GM12878 (cell line): ENCODE measurements around the gene JUN. TPM values are rescaled to one million over a fixed set of nuclear protein-coding genes. Genes with fewer than 3 reads are reported as not detected.

Experiments
- ATAC-seq: fragments of 200-7000 bp; cut with Tn5 transposase; 3 replicates; pipeline ENCODE4 v1.9.1; 2020; ENCODE audit warnings: mild to moderate bottlenecking, moderate library complexity
- BruUV-seq: library from RNA; stranded (reverse); fragments of 400-500 nt; replicated peaks from 2 replicates; lab custom pipeline; 2021; lab: Mats Ljungman, UMichigan
- CTCF ChIA-PET: fragments of 300-600 bp; sonication (Branson Sonifier 250); formaldehyde crosslinking; extraction: SDS; loops from one replicate; lab custom pipeline; 2021; ENCODE audit warnings: inconsistent platforms; lab: Yijun Ruan, JAX
- POLR2A ChIA-PET: fragments of 350-600 bp; formaldehyde crosslinking; extraction: SDS; loops from one replicate; lab custom pipeline; 2021; ENCODE audit warnings: inconsistent platforms; lab: Charles Lee
- RAD21 ChIA-PET: fragments of 300-600 bp; sonication (Branson Sonifier 250); formaldehyde crosslinking; loops from one replicate; lab custom pipeline; 2023; ENCODE audit warnings: antibody characterized with exemption; ENCODE audit not compliant: unreplicated experiment; lab: Charles Lee
- SMC1A ChIA-PET: fragments of 300-600 bp; sonication (Branson Sonifier 250); formaldehyde crosslinking; loops from one replicate; lab custom pipeline; 2023; ENCODE audit not compliant: unreplicated experiment, uncharacterized antibody; lab: Charles Lee
- DNase-seq: peaks from one replicate; pipeline ENCODE4 v3.0.0-alpha.2; 2011; ENCODE audit warnings: low read depth, low spot score
- FAIRE-seq: peaks from 3 replicates; lab custom pipeline; 2011; peaks lifted over from hg19 to GRCh38; lab: Jason Lieb, UNC
- H2AFZ ChIP-seq: 2 replicates; pipeline ENCODE4 v1.6.0; 2011; ENCODE audit warnings: low read depth, low read length, control low read depth; ENCODE audit not compliant: control insufficient read depth
- H3K27ac ChIP-seq: 2 replicates; pipeline ENCODE4 v1.5.1; 2011; ENCODE audit warnings: control low read depth; ENCODE audit not compliant: control insufficient read depth, insufficient read depth
- H3K27me3 ChIP-seq, 2 experiments: replicated peaks in 1 of 2; 2 replicates each; pipeline versions ENCODE4 v1.6.0 to v1.6.1; 2011; ENCODE audit warnings: low read length in 1 of 2; ENCODE audit not compliant: control insufficient read depth in 2 of 2, insufficient read depth in 2 of 2
- H3K36me3 ChIP-seq, 2 experiments: 2 replicates each; pipeline ENCODE4 v1.5.1; 2011; ENCODE audit warnings: low read length in 1 of 2; ENCODE audit not compliant: control insufficient read depth in 2 of 2, insufficient read depth in 2 of 2
- H3K4me1 ChIP-seq: 2 replicates; pipeline ENCODE4 v1.6.1; 2011; ENCODE audit warnings: mild to moderate bottlenecking, low read length, moderate library complexity, mixed read lengths; ENCODE audit not compliant: control insufficient read depth, insufficient read depth
- H3K4me2 ChIP-seq: 2 replicates; pipeline ENCODE4 v1.6.0; 2011; ENCODE audit warnings: control low read depth; ENCODE audit not compliant: control insufficient read depth, insufficient read depth
- H3K4me3 ChIP-seq: fragments of 200-600 bp; sonication (generic); 2 replicates; pipeline ENCODE4 v1.5.1; 2016
- H3K79me2 ChIP-seq: 2 replicates; pipeline ENCODE4 v1.6.0; 2011; ENCODE audit warnings: low read length; ENCODE audit not compliant: control insufficient read depth, insufficient read depth
- H3K9ac ChIP-seq: 2 replicates; pipeline ENCODE4 v1.8.0; 2011; ENCODE audit warnings: low read length, control low read depth, mixed read lengths; ENCODE audit not compliant: control insufficient read depth, insufficient read depth
- H3K9me3 ChIP-seq: replicated peaks from 3 replicates; pipeline ENCODE4 v1.5.1; 2011; ENCODE audit warnings: mild to moderate bottlenecking, low read length; ENCODE audit not compliant: control insufficient read depth, insufficient read depth
- H4K20me1 ChIP-seq: 2 replicates; pipeline ENCODE4 v1.6.0; 2011; ENCODE audit not compliant: control insufficient read depth, insufficient read depth
- ATF7 ChIP-seq: fragments of 450-650 bp; IDR thresholded peaks from 2 replicates; pipeline ENCODE4 v1.6.1; 2016; ENCODE audit warnings: low read depth, mild to moderate bottlenecking
- CBFB ChIP-seq: IDR thresholded peaks from 2 replicates; pipeline ENCODE4 v1.6.1; 2016; ENCODE audit warnings: antibody characterized with exemption, low read depth
- CHD4 ChIP-seq: fragments of 200-600 bp; sonication (generic); IDR thresholded peaks from 2 replicates; pipeline ENCODE4 v1.6.1; 2016; ENCODE audit warnings: mild to moderate bottlenecking
- CREB1 ChIP-seq: IDR thresholded peaks from 2 replicates; pipeline ENCODE4 v1.6.1; 2012; ENCODE audit warnings: low read depth, mild to moderate bottlenecking, inconsistent platforms
- IKZF1 ChIP-seq: fragments of 450-650 bp; conservative IDR thresholded peaks from 2 replicates; pipeline ENCODE4 v1.6.1; 2017; ENCODE audit warnings: antibody characterized with exemption, mild to moderate bottlenecking
- KAT2A ChIP-seq: conservative IDR thresholded peaks from 2 replicates; pipeline ENCODE4 v1.6.1; 2011; ENCODE audit warnings: low read depth, low read length; ENCODE audit not compliant: control insufficient read depth
- MTA2 ChIP-seq: fragments of 450-650 bp; IDR thresholded peaks from 2 replicates; pipeline ENCODE4 v1.6.1; 2016; ENCODE audit warnings: low read depth, mild to moderate bottlenecking, moderate library complexity
- NR2C2 ChIP-seq: IDR thresholded peaks from 2 replicates; pipeline ENCODE4 v1.6.1; 2011; ENCODE audit warnings: borderline replicate concordance, low read depth; ENCODE audit not compliant: control insufficient read depth, insufficient read length
- POU2F2 ChIP-seq: IDR thresholded peaks from 3 replicates; pipeline ENCODE4 v1.6.1; 2011; ENCODE audit warnings: low read depth, mild to moderate bottlenecking, low read length, borderline replicate concordance
- SIX5 ChIP-seq: IDR thresholded peaks from 2 replicates; pipeline ENCODE4 v1.6.1; 2011; ENCODE audit warnings: mild to moderate bottlenecking, low read depth, low read length, moderate library complexity; ENCODE audit not compliant: severe bottlenecking
- SPI1 ChIP-seq: IDR thresholded peaks from 2 replicates; pipeline ENCODE4 v1.6.1; 2011; ENCODE audit warnings: low read depth, mild to moderate bottlenecking, low read length, moderate library complexity, borderline replicate concordance; ENCODE audit not compliant: insufficient read depth
- SUPT20H ChIP-seq: IDR thresholded peaks from 2 replicates; pipeline ENCODE4 v1.6.1; 2011; ENCODE audit warnings: low read depth, mild to moderate bottlenecking, low read length, moderate library complexity, borderline replicate concordance; ENCODE audit not compliant: control insufficient read depth
- TBL1XR1 ChIP-seq: IDR thresholded peaks from 2 replicates; pipeline ENCODE4 v1.6.1; 2012; ENCODE audit warnings: low read depth, low read length, improper control_type of control experiment
- TCF12 ChIP-seq: IDR thresholded peaks from 2 replicates; pipeline ENCODE4 v1.6.1; 2011; ENCODE audit warnings: low read depth, mild to moderate bottlenecking, low read length
- TCF7 ChIP-seq: IDR thresholded peaks from 2 replicates; pipeline ENCODE4 v1.6.1; 2014; ENCODE audit warnings: antibody characterized with exemption, borderline replicate concordance
- YBX1 ChIP-seq: fragments of 450-650 bp; IDR thresholded peaks from 2 replicates; pipeline ENCODE4 v1.6.1; 2016; ENCODE audit warnings: antibody characterized with exemption
- ZNF384 ChIP-seq: IDR thresholded peaks from 2 replicates; pipeline ENCODE4 v1.6.1; 2012; ENCODE audit warnings: low read depth, mild to moderate bottlenecking, low read length, improper control_type of control experiment, borderline replicate concordance
- WGBS: methylation state at CpG from one replicate; pipeline ENCODE4 v1.1.6; 2016; ENCODE audit warnings: low lambda C conversion rate; ENCODE audit not compliant: insufficient replicate concordance, insufficient coverage; ENCODE audit errors: missing lambda C conversion rate; 5-methylcytosine and 5-hydroxymethylcytosine counted together
- in situ Hi-C: fragments of 300-500 bp; cut with MboI; formaldehyde crosslinking; loops from 9 replicates; pipeline ENCODE4 v1.14.3; 2018; ENCODE audit warnings: mixed read lengths
- intact Hi-C: fragments of 100-400 bp; cut with micrococcal nuclease; formaldehyde crosslinking; loops from one replicate; pipeline ENCODE4 v1.14.2; 2022; ENCODE audit not compliant: unreplicated experiment
- polyA plus RNA-seq, 11 experiments: library from polyadenylated mRNA; depleted of rRNA in 4 of 11; unstranded in 6 of 11; stranded (reverse) in 5 of 11; fragments of >200 nt; fragmentation: Nextera tagmentation in 4 of 11; fragmentation: Illumina TruSeq in 1 of 11; extraction: Ambion mirVana in 4 of 11; extraction: Trizol in 1 of 11; gene quantifications; 1 replicate in 1 of 11; 2 replicates in 10 of 11; pipeline versions ENCODE4 v1.2.1 to v1.2.3, GENCODE V29; 2011 to 2016; ENCODE audit warnings: inconsistent platforms in 2 of 11, missing spikeins in 2 of 11, low read depth in 1 of 11
- total RNA-seq, 4 experiments: library from RNA; depleted of rRNA in 3 of 4; stranded (reverse); fragments of >200 nt in 3 of 4; fragmentation: Illumina TruSeq in 1 of 4; extraction: Trizol in 1 of 4; gene quantifications; 2 replicates each; pipeline versions ENCODE4 v1.2.1 to v1.2.3, GENCODE V29; 2013 to 2021
- TF ChIP-seq, protein P1 (sequence below): fragments of 450-650 bp; IDR thresholded peaks from 2 replicates; pipeline ENCODE4 v1.6.1; 2016; ENCODE audit warnings: mild to moderate bottlenecking
- TF ChIP-seq, protein P2 (sequence below): IDR thresholded peaks from 2 replicates; pipeline ENCODE4 v1.6.1; 2012; ENCODE audit warnings: low read length, inconsistent platforms
- TF ChIP-seq, protein P3 (sequence below): fragments of 150-350 bp; IDR thresholded peaks from 2 replicates; pipeline ENCODE4 v1.6.1; 2014; ENCODE audit warnings: mild to moderate bottlenecking, low read depth, low read length

JUN gene
- total and polyA plus RNA-seq, 10 of the 15 experiments (the other 5 are each of a cell fraction or from before 2014, with no cell fraction given), result 0.18 to 8.4 (median 2.8) TPM

- TF ChIP-seq, protein P1, sequence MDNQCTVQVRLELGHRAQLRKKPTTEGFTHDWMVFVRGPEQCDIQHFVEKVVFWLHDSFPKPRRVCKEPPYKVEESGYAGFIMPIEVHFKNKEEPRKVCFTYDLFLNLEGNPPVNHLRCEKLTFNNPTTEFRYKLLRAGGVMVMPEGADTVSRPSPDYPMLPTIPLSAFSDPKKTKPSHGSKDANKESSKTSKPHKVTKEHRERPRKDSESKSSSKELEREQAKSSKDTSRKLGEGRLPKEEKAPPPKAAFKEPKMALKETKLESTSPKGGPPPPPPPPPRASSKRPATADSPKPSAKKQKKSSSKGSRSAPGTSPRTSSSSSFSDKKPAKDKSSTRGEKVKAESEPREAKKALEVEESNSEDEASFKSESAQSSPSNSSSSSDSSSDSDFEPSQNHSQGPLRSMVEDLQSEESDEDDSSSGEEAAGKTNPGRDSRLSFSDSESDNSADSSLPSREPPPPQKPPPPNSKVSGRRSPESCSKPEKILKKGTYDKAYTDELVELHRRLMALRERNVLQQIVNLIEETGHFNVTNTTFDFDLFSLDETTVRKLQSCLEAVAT, result no peak
- TF ChIP-seq SIX5 (no peak), ATF7 (no peak), CBFB (no peak), SPI1 (no peak)
- TF ChIP-seq, protein P2, sequence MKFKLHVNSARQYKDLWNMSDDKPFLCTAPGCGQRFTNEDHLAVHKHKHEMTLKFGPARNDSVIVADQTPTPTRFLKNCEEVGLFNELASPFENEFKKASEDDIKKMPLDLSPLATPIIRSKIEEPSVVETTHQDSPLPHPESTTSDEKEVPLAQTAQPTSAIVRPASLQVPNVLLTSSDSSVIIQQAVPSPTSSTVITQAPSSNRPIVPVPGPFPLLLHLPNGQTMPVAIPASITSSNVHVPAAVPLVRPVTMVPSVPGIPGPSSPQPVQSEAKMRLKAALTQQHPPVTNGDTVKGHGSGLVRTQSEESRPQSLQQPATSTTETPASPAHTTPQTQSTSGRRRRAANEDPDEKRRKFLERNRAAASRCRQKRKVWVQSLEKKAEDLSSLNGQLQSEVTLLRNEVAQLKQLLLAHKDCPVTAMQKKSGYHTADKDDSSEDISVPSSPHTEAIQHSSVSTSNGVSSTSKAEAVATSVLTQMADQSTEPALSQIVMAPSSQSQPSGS, result no peak
These were observed 21.2 kb upstream of the JUN start (continued) for GRCh38 chr1:58804853-58805565.

DNA sequence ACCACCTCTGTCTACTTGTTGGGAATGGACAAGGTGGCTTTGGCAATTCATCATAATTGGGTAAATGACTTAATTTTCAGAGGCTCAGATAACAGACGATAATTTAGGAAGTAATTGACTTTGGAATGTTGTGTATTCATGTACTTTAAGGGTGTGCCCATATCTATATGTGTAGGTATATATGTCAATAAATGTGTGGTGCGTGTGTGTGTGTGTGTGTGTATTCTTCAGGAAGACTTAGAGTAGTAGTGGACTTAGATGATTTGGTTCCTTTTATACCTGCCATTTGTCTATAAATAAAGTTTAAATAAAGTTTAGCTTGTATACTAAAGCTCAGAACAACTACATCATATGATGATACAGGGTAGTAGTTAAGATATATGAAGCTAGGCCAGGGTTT is 20.0 kb upstream of the JUN start:
- BruUV-seq, result no TSS peak
- Histone ChIP-seq H3K9me3 (no peaks in the 10 kb centered on the region), H3K27me3 (no peaks in the 10 kb centered on the region), H3K79me2 (no peaks in the 10 kb centered on the region), H3K9ac (no peak overlapping the region), H3K4me1 (peaks cover 19% of the 10 kb centered on the region), H2AFZ (no peak overlapping the region), H3K4me2 (no peak overlapping the region), H3K36me3 (no peaks in the 10 kb centered on the region), H3K4me3 (no peak overlapping the region), H3K27ac (no peak overlapping the region), H4K20me1 (no peaks in the 10 kb centered on the region)
- no peak for ATAC-seq
- no peak for DNase-seq
- WGBS, result 92% methylated on average over 2 of the region's 2 CpGs
- CTCF ChIA-PET, result interaction anchor here (1.3 to 1.5 kb wide), 3 partner anchors 9 to 895 kb away, joined by 3 to 5 read pairs (median 4); no protein-coding TSS in a partner anchor
- intact Hi-C loops, result no loop called here
- SMC1A ChIA-PET, result interaction anchor here (1.4 kb wide), 1 partner anchor 16 kb away, joined by 4 read pairs; no protein-coding TSS in a partner anchor
- POLR2A ChIA-PET, result interaction anchor here (0.7 kb wide), 1 partner anchor 9 kb away, joined by 4 read pairs; no protein-coding TSS in a partner anchor
- RAD21 ChIA-PET, result no interaction called here
- no peak for FAIRE-seq
- in situ Hi-C loops, result no loop called here
- TF ChIP-seq, protein P3, sequence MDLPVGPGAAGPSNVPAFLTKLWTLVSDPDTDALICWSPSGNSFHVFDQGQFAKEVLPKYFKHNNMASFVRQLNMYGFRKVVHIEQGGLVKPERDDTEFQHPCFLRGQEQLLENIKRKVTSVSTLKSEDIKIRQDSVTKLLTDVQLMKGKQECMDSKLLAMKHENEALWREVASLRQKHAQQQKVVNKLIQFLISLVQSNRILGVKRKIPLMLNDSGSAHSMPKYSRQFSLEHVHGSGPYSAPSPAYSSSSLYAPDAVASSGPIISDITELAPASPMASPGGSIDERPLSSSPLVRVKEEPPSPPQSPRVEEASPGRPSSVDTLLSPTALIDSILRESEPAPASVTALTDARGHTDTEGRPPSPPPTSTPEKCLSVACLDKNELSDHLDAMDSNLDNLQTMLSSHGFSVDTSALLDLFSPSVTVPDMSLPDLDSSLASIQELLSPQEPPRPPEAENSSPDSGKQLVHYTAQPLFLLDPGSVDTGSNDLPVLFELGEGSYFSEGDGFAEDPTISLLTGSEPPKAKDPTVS, result no peak
- TF ChIP-seq MTA2 (no peak), ZNF384 (no peak), SUPT20H (no peak), NR2C2 (no peak), TCF12 (no peak), CREB1 (no peak), POU2F2 (no peak), TBL1XR1 (no peak), CHD4 (no peak), TCF7 (no peak), KAT2A (no peak), YBX1 (no peak), IKZF1 (no peak)
